Activated CD8-positive, alpha-beta memory T cell treated with anti-CD3 and anti-CD28 coated beads, Interleukin-2, amount 50 U/mL, for 1 hour (primary cell): ENCODE measurements around the gene SPATA33.

ENCODE experiments used
- DNase-seq: peaks from one replicate; pipeline ENCODE4 v3.0.0-alpha.2; 2020; ENCODE audit errors: extremely low read depth

The SPATA33 gene

DNA sequence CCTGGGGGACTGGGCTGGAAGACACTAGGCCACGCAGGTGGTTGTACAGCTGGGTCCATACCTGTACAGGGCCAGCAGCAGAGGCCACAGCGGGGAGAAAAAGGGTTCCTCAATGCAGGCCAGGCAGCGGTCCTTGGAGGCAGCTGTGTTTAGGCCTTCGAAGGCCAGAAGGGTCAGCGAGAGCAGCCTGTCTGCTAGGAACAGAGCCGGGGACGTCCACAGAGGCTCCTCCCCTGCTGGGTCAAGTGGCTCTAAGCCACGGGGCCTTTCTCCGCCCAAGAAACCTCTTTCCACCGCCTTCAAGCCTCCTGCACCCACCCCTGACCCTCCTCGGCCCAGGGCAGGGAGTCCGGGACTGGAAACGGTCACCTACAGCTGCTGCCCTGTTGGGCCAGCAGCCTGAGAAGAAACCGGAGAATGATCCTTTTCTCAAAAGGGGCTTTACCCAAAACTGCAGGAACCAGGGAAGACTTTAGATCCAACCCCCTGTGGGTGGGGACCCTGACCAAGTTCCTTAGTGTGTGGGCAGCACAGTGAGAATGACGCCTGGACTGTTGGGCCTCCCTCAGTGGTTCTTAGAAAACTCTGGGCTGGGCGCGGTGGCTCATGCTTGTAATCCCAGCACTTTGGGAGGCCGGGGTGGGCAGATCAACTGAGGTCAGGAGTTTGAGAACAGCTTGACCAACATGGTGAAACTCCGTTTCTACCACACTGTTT is 52.2 kb downstream of the SPATA33 start:
- no peak for DNase-seq

DNA sequence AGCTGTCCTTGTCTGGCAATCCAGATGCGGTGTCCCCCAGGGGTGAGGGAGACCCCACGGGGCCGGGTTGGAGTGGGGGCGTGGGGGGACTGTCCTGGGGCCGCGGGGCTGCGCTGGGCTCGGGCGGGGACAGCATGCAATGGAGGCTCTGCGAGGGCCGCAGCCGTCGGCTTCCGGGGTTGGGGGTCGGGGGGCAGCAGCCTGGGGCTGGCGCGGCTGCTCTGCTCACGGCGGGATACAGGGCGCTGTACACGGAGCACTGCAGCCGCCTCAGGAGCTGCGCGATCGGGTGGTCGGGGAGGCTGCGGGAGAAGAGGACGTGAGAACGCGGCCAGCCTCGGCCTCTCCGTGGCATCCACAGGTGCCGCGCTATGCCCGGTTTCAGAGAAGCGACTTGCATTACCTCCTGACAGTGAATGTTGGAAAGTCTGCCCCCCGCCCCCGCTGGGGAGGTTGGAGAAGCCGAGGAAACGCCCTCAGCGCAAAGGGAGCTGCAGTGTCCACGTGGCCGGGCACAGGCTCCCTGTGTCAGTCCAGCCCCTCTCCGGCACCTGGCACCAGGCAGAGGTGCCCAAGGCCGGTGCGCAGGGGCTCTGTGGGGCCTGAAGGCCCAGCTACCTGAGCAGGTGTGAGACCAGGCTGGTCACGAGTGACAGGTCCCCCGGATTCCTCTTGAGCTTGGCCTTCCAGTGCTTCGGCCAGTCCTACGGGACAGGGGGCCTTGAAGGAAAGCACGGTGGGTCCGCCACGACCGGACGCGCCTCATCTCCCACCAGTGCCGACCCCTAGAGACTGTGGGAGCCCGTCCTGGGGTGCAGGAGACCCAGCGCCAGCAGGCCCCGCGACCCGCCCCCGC is 53.3 kb downstream of the SPATA33 start:
- DNase-seq = no peak

DNA sequence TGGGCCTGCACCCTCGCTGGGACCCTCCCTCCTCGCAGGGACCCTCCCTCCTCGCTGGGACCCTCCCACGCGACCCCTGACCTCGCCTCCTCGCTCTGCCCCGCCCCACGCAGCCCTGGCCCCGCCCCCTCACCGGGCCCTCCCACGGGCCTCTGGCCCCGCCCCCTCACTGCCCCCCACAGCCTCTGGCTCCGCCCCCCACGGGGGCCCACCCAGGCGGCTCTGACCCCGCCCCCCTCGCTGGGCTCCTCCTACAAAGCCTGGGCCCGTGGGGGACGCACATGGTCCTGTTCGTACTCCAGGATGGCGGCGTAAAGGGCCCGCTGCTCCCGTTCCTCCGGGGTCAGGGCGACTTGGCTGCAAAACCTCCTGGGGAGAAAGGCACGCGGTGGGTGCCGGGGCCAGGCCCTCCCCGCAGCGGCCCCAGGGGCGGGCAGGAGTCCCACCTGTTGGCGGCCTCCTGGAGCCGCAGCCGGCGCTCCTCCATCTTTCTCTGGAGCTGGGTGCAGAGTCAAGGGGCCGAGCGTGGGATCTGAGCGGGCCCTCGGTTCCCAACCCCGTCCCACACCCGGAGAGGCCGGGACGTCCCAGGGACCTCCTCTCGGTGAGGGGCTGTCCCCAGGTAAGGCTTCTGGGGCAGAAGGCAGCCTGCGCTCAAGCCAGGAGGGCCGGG is 54.1 kb downstream of the SPATA33 start:
- peak; percentile 35 for DNase-seq

DNA sequence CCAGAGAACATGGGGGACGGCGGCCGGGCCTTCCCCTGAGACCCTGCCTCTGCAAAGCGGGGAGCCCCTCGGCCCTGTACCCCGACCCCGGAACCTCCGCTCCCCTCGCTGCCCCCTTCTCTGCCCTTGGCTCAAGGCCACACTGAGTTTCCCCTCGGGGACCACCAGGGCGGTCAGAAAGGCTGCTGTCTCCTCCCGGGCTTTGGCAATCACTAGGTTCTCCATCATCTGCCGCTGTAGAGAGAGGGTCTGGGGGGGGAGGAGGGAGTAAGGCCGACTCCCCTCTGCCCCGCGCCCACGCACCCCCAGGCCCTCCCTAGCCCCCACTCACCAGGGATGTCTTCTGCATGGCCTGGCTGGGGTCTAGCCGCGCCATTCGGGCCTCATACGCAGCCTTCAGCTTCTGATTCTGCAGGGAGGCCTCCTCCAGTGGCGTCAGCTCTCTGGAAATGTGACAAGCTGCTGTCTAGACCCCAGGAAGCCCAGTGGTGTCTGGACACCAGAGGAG is 54.7 kb downstream of the SPATA33 start:
- DNase-seq = no peak

DNA sequence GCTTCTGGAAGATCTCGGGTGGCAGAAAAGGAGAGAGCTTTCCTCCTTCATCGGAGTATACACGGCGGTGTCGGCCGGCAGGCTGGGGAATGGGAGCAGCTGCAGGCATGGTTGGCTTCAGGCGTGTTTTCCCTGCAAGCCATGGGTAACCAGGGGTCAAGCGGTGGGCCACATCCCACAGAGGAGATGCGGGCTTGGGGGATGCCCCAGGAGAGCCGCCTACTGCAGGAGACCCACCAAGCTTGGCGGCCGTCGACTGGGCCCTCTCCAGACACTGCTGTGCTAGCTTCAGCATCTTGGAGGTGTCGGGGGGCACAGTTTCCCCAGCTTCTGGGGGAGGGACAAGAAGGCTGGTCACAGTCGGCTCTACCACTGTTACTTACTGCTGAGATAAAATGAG is 58.9 kb downstream of the SPATA33 start:
- no peak for DNase-seq

DNA sequence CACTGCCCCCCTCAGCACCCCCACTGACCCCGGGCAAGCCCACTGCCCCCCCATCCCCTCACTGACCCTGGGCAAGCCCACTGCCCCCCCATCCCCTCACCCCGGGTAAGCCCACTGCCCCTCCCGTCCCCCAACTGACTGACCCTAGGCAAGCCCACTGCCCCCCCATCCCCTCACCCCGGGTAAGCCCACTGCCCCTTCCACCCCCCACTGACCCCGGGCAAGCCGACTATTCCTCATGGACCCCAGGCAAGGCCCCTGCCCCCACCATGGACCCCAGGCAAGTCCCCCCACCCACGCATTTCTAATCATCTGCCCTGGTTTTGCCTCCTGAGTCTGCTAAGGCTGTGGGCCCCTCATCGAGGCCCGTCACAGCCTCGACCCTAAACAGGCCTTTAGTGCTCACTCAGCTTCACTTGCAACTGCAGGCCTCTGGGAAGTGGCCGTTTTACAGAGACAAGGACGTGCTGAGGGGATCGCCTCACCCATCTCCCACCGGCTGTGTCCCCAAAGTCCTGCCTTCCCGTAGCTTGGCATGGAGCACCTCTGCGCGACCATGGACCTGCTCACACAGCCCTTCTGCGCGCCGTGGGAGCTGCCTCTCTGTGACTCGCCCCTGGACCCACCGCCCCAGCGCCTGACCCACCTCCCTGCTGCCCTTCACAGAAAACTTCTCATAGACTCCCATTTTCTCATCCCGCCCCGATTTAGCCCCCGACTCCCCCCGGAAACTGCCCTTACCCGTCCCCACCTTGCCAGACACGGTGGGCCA is 59.5 kb downstream of the SPATA33 start:
- DNase-seq = no peak

DNA sequence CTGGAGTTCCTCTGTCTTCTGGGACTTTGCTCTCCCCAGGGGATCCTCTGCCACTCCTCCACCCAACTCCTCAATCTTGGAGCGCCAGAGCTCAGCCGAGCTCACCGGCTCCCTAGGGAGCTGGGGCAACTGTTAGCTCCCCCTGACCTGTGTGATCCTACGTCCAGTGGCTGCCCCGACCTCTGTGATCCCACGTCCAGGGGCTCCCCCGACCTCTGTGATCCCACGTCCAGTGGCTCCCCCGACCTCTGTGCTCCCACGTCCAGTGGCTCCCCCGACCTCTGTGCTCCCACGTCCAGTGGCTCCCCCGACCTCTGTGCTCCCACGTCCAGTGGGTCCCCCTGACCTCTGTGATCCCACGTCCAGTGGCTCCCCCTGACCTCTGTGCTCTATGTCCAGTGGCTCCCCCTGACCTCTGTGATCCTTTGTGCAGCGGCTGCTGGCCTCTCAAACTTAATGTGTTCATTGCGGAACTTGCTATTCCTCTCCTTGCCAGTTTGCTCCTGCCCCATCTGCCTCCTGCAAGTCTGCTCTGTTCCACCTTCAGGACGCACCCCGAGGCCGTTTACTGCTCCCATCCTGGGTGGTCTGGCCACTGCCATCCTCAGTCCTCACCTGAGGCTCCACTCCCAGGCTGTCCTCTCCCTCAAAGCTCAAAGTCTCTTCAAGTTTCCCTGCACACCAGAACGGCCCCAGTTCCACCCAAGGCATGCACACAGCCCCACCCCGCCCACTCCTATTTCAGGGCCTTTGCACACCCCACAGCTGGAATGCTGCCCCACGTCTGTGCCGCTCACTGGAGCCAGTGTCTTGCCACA is 60.3 kb downstream of the SPATA33 start:
- DNase-seq = no peak
